Measurements from ENCODE around the gene CENATAC. TPM values are rescaled to one million over a fixed set of nuclear protein-coding genes. Genes with fewer than 3 reads are reported as not detected.

The CENATAC gene
- total RNA-seq, 3 donors from 2014 or later, result 42.9 to 75.4 (median 71.1) TPM

GRCh38 chr11:119025541-119025940 is 27.6 kb downstream of the CENATAC start:
- Histone ChIP-seq H3K27ac (peak overlapping the region; percentile 10 to 67), H3K9me3 (no peaks in the 10 kb centered on the region), H3K4me3 (no peak overlapping the region), H3K36me3 (no peaks in the 10 kb centered on the region), H3K27me3 (no peaks in the 10 kb centered on the region), H3K4me1 (peaks cover 0 to 28% of the 10 kb centered on the region in 2 donors)
- no peak for DNase-seq (ENCODE audit: low spot score in 2 of 2)
- intact Hi-C loops (cut with DNase I; ENCODE audit: low total_unique reads), result no loop called here
- no peak for TF ChIP-seq CTCF (IDR thresholded peaks at IDR 0.05)
- TF ChIP-seq POLR2AphosphoS5 (IDR thresholded peaks at IDR 0.05), result no peak
- no peak for TF ChIP-seq POLR2A (IDR thresholded peaks at IDR 0.05)

GRCh38 chr11:119025978-119026766 is 28.2 kb downstream of the CENATAC start:
- Histone ChIP-seq H3K36me3 (no peaks in the 10 kb centered on the region), H3K27ac (peak overlapping the region in 1 of 2 donors; percentile 10)
- no peak for DNase-seq (ENCODE audit: low spot score in 2 of 2)

GRCh38 chr11:119026970-119027369 is 29.0 kb downstream of the CENATAC start:
- no peak for DNase-seq (ENCODE audit: low spot score in 2 of 2)
- Histone ChIP-seq H3K9me3 (no peaks in the 10 kb centered on the region), H3K27me3 (no peaks in the 10 kb centered on the region), H3K27ac (no peak overlapping the region), H3K4me3 (no peak overlapping the region), H3K4me1 (peaks cover 0 to 19% of the 10 kb centered on the region in 2 donors), H3K36me3 (no peaks in the 10 kb centered on the region)
- intact Hi-C loops (cut with DNase I; ENCODE audit: low total_unique reads), result no loop called here
- TF ChIP-seq POLR2A (IDR thresholded peaks at IDR 0.05) (no peak), CTCF (IDR thresholded peaks at IDR 0.05) (no peak), POLR2AphosphoS5 (IDR thresholded peaks at IDR 0.05) (no peak)

More at GRCh38 chr11:119025978-119026766, 28.2 kb downstream of the CENATAC start:
- H3K9me3 ChIP-seq, result no peaks in the 10 kb centered on the region
- TF ChIP-seq POLR2AphosphoS5 (IDR thresholded peaks at IDR 0.05) (no peak), CTCF (IDR thresholded peaks at IDR 0.05) (no peak), POLR2A (IDR thresholded peaks at IDR 0.05) (no peak)
- intact Hi-C loops (cut with DNase I; ENCODE audit: low total_unique reads), result no loop called here
- peaks cover 0 to 23% of the 10 kb centered on the region in 2 donors for H3K4me1 ChIP-seq
- H3K27me3 ChIP-seq, result no peaks in the 10 kb centered on the region
- H3K4me3 ChIP-seq, result no peak overlapping the region

- peaks cover 0 to 19% of the 10 kb centered on the region in 2 donors for H3K4me1 ChIP-seq
- no peak for DNase-seq (ENCODE audit: low spot score in 2 of 2)
- TF ChIP-seq POLR2AphosphoS5 (IDR thresholded peaks at IDR 0.05) (no peak), CTCF (IDR thresholded peaks at IDR 0.05) (no peak), POLR2A (IDR thresholded peaks at IDR 0.05) (no peak)
- no peak overlapping the region for H3K4me3 ChIP-seq
- intact Hi-C loops (cut with DNase I; ENCODE audit: low total_unique reads), result no loop called here
- H3K27me3 ChIP-seq, result no peaks in the 10 kb centered on the region
- no peak overlapping the region for H3K27ac ChIP-seq
- H3K9me3 ChIP-seq, result no peaks in the 10 kb centered on the region
- no peaks in the 10 kb centered on the region for H3K36me3 ChIP-seq
Measured at GRCh38 chr11:119027561-119028345, 29.8 kb downstream of the CENATAC start.
